HepG2 (cell line): ENCODE results near the gene PLCG2.

Experiments
- DR1 ChIP-seq: sonication (generic); formaldehyde crosslinking; IDR thresholded peaks from 2 replicates; pipeline ENCODE4 v1.8.0; 2021; ENCODE audit warnings: mild to moderate bottlenecking, missing genetic modification reagents, inconsistent platforms
- GLI4 ChIP-seq: sonication (generic); formaldehyde crosslinking; IDR thresholded peaks from 2 replicates; pipeline ENCODE4 v1.5.1; 2020; ENCODE audit warnings: missing genetic modification reagents, mild to moderate bottlenecking, moderate library complexity, borderline replicate concordance
- JDP2 ChIP-seq: sonication (generic); formaldehyde crosslinking; IDR thresholded peaks from 2 replicates; pipeline ENCODE4 v1.8.1; 2022; ENCODE audit warnings: missing genetic modification reagents, borderline replicate concordance
- MAFK ChIP-seq, 2 experiments: IDR thresholded peaks in 1 of 2; conservative IDR thresholded peaks in 1 of 2; 2 replicates each; pipeline ENCODE4 v1.6.1; 2011; ENCODE audit warnings: improper control_type of control experiment in 2 of 2, low read length in 2 of 2
- NCOA1 ChIP-seq: sonication (generic); formaldehyde crosslinking; IDR thresholded peaks from 2 replicates; pipeline ENCODE4 v1.9.0; 2021; ENCODE audit warnings: missing genetic modification reagents
- RNF2 ChIP-seq: fragments of 450-650 bp; conservative IDR thresholded peaks from 2 replicates; pipeline ENCODE4 v1.6.1; 2016; ENCODE audit warnings: low read depth
- TCF12 ChIP-seq, 2 experiments: fragments of 450-650 bp in 1 of 2; sonication (generic) in 1 of 2; formaldehyde crosslinking in 1 of 2; IDR thresholded peaks; 2 replicates each; pipeline versions ENCODE4 v1.6.1 to v1.8.0; 2017 to 2022; ENCODE audit warnings: antibody characterized with exemption in 1 of 2, mild to moderate bottlenecking in 1 of 2, missing genetic modification reagents in 1 of 2, moderate library complexity in 1 of 2
- ZFP36L2 ChIP-seq: sonication (generic); formaldehyde crosslinking; IDR thresholded peaks from 2 replicates; pipeline ENCODE4 v1.4.0; 2020; ENCODE audit warnings: missing genetic modification reagents
- ZNF776 ChIP-seq: sonication (generic); formaldehyde crosslinking; IDR thresholded peaks from 2 replicates; pipeline ENCODE4 v1.4.0; 2020; ENCODE audit warnings: mild to moderate bottlenecking, missing genetic modification reagents
- TF ChIP-seq, protein P1 (sequence below): sonication (generic); formaldehyde crosslinking; IDR thresholded peaks from 2 replicates; pipeline ENCODE4 v1.5.0; 2020; ENCODE audit warnings: mild to moderate bottlenecking, missing genetic modification reagents, moderate library complexity
- TF ChIP-seq, protein P2 (sequence below): sonication (generic); formaldehyde crosslinking; IDR thresholded peaks from 2 replicates; pipeline ENCODE4 v1.4.0; 2020; ENCODE audit warnings: missing genetic modification reagents, mild to moderate bottlenecking, borderline replicate concordance
- TF ChIP-seq, protein P3 (sequence below): sonication (generic); formaldehyde crosslinking; IDR thresholded peaks from 2 replicates; pipeline ENCODE4 v1.4.0; 2020; ENCODE audit warnings: missing genetic modification reagents
- TF ChIP-seq, protein P4 (sequence below): sonication (generic); formaldehyde crosslinking; IDR thresholded peaks from 2 replicates; pipeline ENCODE4 v1.5.0; 2020; ENCODE audit warnings: missing genetic modification reagents

DNA sequence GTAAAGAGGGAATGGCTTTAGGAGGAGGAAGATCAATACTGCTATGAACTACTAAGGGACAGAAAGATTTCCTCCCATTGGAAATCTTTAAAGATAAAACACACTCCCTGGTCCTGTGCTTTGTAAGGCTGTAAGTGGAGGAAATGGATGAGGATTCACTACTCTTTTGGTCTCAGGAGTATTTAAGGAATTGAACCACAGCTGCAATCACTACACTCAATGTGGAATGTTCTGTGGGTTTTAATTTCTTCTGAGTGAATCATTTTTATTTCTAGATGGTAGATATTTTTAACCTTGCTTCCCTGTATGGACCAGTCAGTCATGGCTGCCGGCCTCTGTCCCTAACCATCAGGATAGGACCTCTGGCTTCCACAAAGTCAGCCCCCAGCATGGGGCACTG is 166.6 kb downstream of the PLCG2 start:
- TF ChIP-seq, protein P1, sequence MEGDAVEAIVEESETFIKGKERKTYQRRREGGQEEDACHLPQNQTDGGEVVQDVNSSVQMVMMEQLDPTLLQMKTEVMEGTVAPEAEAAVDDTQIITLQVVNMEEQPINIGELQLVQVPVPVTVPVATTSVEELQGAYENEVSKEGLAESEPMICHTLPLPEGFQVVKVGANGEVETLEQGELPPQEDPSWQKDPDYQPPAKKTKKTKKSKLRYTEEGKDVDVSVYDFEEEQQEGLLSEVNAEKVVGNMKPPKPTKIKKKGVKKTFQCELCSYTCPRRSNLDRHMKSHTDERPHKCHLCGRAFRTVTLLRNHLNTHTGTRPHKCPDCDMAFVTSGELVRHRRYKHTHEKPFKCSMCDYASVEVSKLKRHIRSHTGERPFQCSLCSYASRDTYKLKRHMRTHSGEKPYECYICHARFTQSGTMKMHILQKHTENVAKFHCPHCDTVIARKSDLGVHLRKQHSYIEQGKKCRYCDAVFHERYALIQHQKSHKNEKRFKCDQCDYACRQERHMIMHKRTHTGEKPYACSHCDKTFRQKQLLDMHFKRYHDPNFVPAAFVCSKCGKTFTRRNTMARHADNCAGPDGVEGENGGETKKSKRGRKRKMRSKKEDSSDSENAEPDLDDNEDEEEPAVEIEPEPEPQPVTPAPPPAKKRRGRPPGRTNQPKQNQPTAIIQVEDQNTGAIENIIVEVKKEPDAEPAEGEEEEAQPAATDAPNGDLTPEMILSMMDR = no peak
- TF ChIP-seq ZFP36L2 (CRISPR knock-in tag) (no peak), JDP2 (no peak), NCOA1 (CRISPR knock-in tag) (no peak), ZNF776 (no peak), TCF12 (IDR thresholded peaks at IDR 0.05) (no peak), TCF12 (CRISPR knock-in tag; IDR thresholded peaks at IDR 0.05) (no peak), GLI4 (CRISPR knock-in tag) (no peak), MAFK (conservative IDR thresholded peaks at IDR 0.05 in 1 of 2, IDR thresholded peaks at IDR 0.05 in 1 of 2; ENCODE audit: low read length in 2 of 2) (no peak), RNF2 (no peak), DR1 (CRISPR knock-in tag) (no peak)
- TF ChIP-seq, protein P2, sequence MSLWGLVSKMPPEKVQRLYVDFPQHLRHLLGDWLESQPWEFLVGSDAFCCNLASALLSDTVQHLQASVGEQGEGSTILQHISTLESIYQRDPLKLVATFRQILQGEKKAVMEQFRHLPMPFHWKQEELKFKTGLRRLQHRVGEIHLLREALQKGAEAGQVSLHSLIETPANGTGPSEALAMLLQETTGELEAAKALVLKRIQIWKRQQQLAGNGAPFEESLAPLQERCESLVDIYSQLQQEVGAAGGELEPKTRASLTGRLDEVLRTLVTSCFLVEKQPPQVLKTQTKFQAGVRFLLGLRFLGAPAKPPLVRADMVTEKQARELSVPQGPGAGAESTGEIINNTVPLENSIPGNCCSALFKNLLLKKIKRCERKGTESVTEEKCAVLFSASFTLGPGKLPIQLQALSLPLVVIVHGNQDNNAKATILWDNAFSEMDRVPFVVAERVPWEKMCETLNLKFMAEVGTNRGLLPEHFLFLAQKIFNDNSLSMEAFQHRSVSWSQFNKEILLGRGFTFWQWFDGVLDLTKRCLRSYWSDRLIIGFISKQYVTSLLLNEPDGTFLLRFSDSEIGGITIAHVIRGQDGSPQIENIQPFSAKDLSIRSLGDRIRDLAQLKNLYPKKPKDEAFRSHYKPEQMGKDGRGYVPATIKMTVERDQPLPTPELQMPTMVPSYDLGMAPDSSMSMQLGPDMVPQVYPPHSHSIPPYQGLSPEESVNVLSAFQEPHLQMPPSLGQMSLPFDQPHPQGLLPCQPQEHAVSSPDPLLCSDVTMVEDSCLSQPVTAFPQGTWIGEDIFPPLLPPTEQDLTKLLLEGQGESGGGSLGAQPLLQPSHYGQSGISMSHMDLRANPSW (CRISPR knock-in tag) = no peak
- TF ChIP-seq, protein P3, sequence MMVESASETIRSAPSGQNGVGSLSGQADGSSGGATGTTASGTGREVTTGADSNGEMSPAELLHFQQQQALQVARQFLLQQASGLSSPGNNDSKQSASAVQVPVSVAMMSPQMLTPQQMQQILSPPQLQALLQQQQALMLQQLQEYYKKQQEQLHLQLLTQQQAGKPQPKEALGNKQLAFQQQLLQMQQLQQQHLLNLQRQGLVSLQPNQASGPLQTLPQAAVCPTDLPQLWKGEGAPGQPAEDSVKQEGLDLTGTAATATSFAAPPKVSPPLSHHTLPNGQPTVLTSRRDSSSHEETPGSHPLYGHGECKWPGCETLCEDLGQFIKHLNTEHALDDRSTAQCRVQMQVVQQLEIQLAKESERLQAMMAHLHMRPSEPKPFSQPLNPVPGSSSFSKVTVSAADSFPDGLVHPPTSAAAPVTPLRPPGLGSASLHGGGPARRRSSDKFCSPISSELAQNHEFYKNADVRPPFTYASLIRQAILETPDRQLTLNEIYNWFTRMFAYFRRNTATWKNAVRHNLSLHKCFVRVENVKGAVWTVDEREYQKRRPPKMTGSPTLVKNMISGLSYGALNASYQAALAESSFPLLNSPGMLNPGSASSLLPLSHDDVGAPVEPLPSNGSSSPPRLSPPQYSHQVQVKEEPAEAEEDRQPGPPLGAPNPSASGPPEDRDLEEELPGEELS (CRISPR knock-in tag) = no peak
- TF ChIP-seq, protein P4, sequence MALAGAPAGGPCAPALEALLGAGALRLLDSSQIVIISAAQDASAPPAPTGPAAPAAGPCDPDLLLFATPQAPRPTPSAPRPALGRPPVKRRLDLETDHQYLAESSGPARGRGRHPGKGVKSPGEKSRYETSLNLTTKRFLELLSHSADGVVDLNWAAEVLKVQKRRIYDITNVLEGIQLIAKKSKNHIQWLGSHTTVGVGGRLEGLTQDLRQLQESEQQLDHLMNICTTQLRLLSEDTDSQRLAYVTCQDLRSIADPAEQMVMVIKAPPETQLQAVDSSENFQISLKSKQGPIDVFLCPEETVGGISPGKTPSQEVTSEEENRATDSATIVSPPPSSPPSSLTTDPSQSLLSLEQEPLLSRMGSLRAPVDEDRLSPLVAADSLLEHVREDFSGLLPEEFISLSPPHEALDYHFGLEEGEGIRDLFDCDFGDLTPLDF (CRISPR knock-in tag) = no peak
